Ishikawa (cell line): ENCODE measurements around the gene MNS1.

ENCODE experiments used
- CEBPB ChIP-seq: IDR thresholded peaks from 2 replicates; pipeline ENCODE4 v1.6.1; 2012
- CREB1 ChIP-seq: IDR thresholded peaks from 2 replicates; pipeline ENCODE4 v1.6.1; 2012; ENCODE audit warnings: low read depth
- EGR1 ChIP-seq: IDR thresholded peaks from 2 replicates; pipeline ENCODE4 v1.6.1; 2012
- EP300 ChIP-seq: IDR thresholded peaks from 2 replicates; pipeline ENCODE4 v1.6.1; 2012; ENCODE audit warnings: borderline replicate concordance
- FOXM1 ChIP-seq: IDR thresholded peaks from 2 replicates; pipeline ENCODE4 v1.6.1; 2012; ENCODE audit warnings: low read depth, borderline replicate concordance
- MAX ChIP-seq: IDR thresholded peaks from 2 replicates; pipeline ENCODE4 v1.6.1; 2012
- NFIC ChIP-seq: IDR thresholded peaks from 2 replicates; pipeline ENCODE4 v1.6.1; 2012
- RAD21 ChIP-seq: IDR thresholded peaks from 2 replicates; pipeline ENCODE4 v1.6.1; 2012; ENCODE audit warnings: low read depth
- TAF1 ChIP-seq: IDR thresholded peaks from 2 replicates; pipeline ENCODE4 v1.6.1; 2012; ENCODE audit warnings: low read depth, mild to moderate bottlenecking
- TCF12 ChIP-seq: IDR thresholded peaks from 2 replicates; pipeline ENCODE4 v1.6.1; 2012; ENCODE audit warnings: low read depth
- TEAD4 ChIP-seq: IDR thresholded peaks from 2 replicates; pipeline ENCODE4 v1.6.1; 2012
- YY1 ChIP-seq: IDR thresholded peaks from 2 replicates; pipeline ENCODE4 v1.6.1; 2012; ENCODE audit warnings: low read depth
- ZBTB7A ChIP-seq: IDR thresholded peaks from 2 replicates; pipeline ENCODE4 v1.6.1; 2012; ENCODE audit warnings: low read depth
- TF ChIP-seq, protein P1 (sequence below): IDR thresholded peaks from 2 replicates; pipeline ENCODE4 v1.6.1; 2012; ENCODE audit warnings: low read depth, mild to moderate bottlenecking
- TF ChIP-seq, protein P2 (sequence below): IDR thresholded peaks from 2 replicates; pipeline ENCODE4 v1.6.1; 2012

Gene MNS1

GRCh38 chr15:56471440-56472069 is 6.6 kb upstream of the MNS1 start:
- TF ChIP-seq NFIC (no peak), MAX (no peak), TEAD4 (no peak), ZBTB7A (no peak)
- TF ChIP-seq, protein P1, sequence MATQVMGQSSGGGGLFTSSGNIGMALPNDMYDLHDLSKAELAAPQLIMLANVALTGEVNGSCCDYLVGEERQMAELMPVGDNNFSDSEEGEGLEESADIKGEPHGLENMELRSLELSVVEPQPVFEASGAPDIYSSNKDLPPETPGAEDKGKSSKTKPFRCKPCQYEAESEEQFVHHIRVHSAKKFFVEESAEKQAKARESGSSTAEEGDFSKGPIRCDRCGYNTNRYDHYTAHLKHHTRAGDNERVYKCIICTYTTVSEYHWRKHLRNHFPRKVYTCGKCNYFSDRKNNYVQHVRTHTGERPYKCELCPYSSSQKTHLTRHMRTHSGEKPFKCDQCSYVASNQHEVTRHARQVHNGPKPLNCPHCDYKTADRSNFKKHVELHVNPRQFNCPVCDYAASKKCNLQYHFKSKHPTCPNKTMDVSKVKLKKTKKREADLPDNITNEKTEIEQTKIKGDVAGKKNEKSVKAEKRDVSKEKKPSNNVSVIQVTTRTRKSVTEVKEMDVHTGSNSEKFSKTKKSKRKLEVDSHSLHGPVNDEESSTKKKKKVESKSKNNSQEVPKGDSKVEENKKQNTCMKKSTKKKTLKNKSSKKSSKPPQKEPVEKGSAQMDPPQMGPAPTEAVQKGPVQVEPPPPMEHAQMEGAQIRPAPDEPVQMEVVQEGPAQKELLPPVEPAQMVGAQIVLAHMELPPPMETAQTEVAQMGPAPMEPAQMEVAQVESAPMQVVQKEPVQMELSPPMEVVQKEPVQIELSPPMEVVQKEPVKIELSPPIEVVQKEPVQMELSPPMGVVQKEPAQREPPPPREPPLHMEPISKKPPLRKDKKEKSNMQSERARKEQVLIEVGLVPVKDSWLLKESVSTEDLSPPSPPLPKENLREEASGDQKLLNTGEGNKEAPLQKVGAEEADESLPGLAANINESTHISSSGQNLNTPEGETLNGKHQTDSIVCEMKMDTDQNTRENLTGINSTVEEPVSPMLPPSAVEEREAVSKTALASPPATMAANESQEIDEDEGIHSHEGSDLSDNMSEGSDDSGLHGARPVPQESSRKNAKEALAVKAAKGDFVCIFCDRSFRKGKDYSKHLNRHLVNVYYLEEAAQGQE = no peak

DNA sequence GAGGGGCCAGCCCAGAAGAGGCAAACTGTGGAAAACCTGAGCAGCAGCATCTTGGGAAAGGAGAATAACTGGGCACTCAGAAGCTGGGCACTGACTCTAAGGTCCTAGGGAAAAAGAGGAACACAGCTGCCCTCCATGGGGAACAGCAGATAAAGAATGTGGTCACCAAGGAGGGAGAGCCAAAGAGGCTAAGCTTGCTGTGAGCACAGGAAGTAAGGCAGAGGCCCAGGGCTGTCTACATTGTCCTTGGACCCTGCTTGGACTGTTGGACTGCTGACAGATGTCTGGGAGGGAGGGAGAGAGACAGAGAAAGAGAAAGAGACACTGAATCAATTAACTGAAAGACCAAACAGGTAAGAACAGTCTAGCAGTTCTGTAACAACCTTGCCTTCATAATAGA is 4.5 kb upstream of the MNS1 start:
- no peak for TF ChIP-seq YY1
- no peak for TF ChIP-seq NFIC
- no peak for TF ChIP-seq TCF12
- TF ChIP-seq CREB1 = no peak
- TF ChIP-seq EP300 = no peak
- no peak for TF ChIP-seq ZBTB7A
- no peak for TF ChIP-seq TAF1
- TF ChIP-seq TEAD4 = no peak
- TF ChIP-seq, protein P1 = no peak
- TF ChIP-seq FOXM1 = no peak
- TF ChIP-seq, protein P2, sequence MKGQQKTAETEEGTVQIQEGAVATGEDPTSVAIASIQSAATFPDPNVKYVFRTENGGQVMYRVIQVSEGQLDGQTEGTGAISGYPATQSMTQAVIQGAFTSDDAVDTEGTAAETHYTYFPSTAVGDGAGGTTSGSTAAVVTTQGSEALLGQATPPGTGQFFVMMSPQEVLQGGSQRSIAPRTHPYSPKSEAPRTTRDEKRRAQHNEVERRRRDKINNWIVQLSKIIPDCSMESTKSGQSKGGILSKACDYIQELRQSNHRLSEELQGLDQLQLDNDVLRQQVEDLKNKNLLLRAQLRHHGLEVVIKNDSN = no peak
- TF ChIP-seq EGR1 = no peak
- TF ChIP-seq MAX = no peak
- TF ChIP-seq CEBPB = no peak
- TF ChIP-seq RAD21 = no peak

DNA sequence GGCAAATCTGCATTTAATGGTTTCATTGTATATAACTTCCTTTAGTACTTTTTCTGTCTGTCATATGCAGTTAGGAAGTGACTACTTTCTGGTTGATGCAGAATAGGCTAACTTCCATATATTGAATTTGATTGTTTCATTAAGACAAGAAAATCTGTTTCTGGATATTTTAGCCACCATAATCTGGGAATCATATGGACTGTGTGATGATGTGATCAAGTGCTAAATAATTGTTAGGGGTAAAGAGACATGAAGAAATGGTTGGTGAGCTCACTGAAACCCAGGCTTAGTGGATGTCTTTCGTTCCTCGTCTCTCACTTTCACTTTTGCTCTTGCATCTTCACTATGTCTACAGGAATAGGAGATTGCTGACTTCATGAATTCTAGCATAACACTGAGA is 3.5 kb upstream of the MNS1 start:
- no peak for TF ChIP-seq EP300

- TF ChIP-seq, protein P2 = no peak
- no peak for TF ChIP-seq EGR1
- no peak for TF ChIP-seq TEAD4
- no peak for TF ChIP-seq CEBPB
- TF ChIP-seq NFIC = no peak
- TF ChIP-seq EP300 = no peak
- TF ChIP-seq FOXM1 = no peak
- TF ChIP-seq TCF12 = no peak
- TF ChIP-seq, protein P1 = no peak
These were observed 2.7 kb upstream of the MNS1 start for GRCh38 chr15:56467616-56468015.

- no peak for TF ChIP-seq FOXM1
- TF ChIP-seq CEBPB = no peak
- TF ChIP-seq TEAD4 = no peak
- TF ChIP-seq MAX = no peak
- TF ChIP-seq RAD21 = no peak
These were observed 4.0 kb downstream of the MNS1 start for GRCh38 chr15:56460947-56461346.
